Neural progenitor cell (in vitro differentiated cells): Measurements from ENCODE around the gene TP73.

ENCODE experiments used
- EZH2 ChIP-seq: fragments of 200-600 bp; sonication (generic); IDR thresholded peaks from 2 replicates; pipeline ENCODE4 v1.6.1; 2017; ENCODE audit warnings: antibody characterized with exemption, mild to moderate bottlenecking, moderate library complexity
- TF ChIP-seq, protein P1 (sequence below): fragments of 200-600 bp; sonication (generic); IDR thresholded peaks from 2 replicates; pipeline ENCODE4 v1.5.1; 2017; ENCODE audit warnings: antibody characterized with exemption, mild to moderate bottlenecking

DNA sequence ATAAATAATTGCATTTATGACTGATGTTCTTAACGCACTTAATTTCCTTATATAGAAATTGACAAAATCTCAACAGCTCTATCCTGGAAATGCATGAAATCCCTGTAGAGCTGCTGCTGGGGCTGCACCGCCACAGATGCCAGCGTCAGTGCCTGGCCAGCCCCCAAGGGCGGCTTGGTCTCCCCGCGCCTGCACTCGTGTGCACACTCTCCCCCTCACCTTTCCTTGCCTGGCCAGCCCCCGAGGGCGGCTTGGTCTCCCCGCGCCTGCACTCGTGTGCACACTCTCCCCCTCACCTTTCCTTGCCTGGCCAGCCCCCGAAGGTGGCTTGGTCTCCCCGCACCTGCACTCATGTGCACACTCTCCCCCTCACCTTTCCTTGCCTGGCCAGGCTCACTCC, 16.2 kb upstream of the TP73 start:
- TF ChIP-seq, protein P1, sequence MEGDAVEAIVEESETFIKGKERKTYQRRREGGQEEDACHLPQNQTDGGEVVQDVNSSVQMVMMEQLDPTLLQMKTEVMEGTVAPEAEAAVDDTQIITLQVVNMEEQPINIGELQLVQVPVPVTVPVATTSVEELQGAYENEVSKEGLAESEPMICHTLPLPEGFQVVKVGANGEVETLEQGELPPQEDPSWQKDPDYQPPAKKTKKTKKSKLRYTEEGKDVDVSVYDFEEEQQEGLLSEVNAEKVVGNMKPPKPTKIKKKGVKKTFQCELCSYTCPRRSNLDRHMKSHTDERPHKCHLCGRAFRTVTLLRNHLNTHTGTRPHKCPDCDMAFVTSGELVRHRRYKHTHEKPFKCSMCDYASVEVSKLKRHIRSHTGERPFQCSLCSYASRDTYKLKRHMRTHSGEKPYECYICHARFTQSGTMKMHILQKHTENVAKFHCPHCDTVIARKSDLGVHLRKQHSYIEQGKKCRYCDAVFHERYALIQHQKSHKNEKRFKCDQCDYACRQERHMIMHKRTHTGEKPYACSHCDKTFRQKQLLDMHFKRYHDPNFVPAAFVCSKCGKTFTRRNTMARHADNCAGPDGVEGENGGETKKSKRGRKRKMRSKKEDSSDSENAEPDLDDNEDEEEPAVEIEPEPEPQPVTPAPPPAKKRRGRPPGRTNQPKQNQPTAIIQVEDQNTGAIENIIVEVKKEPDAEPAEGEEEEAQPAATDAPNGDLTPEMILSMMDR, result no peak
- no peak for TF ChIP-seq EZH2
